Keratinocyte (primary cell): ENCODE measurements around the gene CRISPLD2. TPM values are rescaled to one million over a fixed set of nuclear protein-coding genes. Genes with fewer than 3 reads are reported as not detected.

Source experiments
- DNase-seq: peaks from one replicate; pipeline ENCODE4 v3.0.0-alpha.2; 2011; ENCODE audit warnings: low read depth, missing footprints, low spot score
- FAIRE-seq: peaks from 2 replicates; lab custom pipeline; 2011; peaks lifted over from hg19 to GRCh38; lab: Jason Lieb, UNC
- H2AFZ ChIP-seq: 2 replicates; pipeline ENCODE4 v1.6.0; 2012; ENCODE audit warnings: low read length, control low read depth, inconsistent platforms; ENCODE audit not compliant: control insufficient read depth
- H3K27ac ChIP-seq: 2 replicates; pipeline ENCODE4 v1.5.1; 2011; ENCODE audit warnings: low read length; ENCODE audit not compliant: control insufficient read depth, insufficient read depth
- H3K27me3 ChIP-seq: 3 replicates; pipeline ENCODE4 v1.6.0; 2011; ENCODE audit warnings: low read length; ENCODE audit not compliant: control insufficient read depth, insufficient read depth; ENCODE audit errors: extremely low read depth
- H3K36me3 ChIP-seq, 2 experiments: 2 replicates in 1 of 2; 3 replicates in 1 of 2; pipeline ENCODE4 v1.5.1; 2011; ENCODE audit warnings: low read length in 2 of 2, mild to moderate bottlenecking in 1 of 2; ENCODE audit not compliant: control insufficient read depth in 2 of 2, insufficient read depth in 2 of 2; ENCODE audit errors: extremely low read depth in 1 of 2
- H3K4me1 ChIP-seq: 3 replicates; pipeline ENCODE4 v1.5.1; 2011; ENCODE audit warnings: low read length; ENCODE audit not compliant: control insufficient read depth, insufficient read depth; ENCODE audit errors: extremely low read depth
- H3K4me2 ChIP-seq: 3 replicates; pipeline ENCODE4 v1.6.0; 2011; ENCODE audit warnings: low read depth, low read length; ENCODE audit not compliant: control insufficient read depth, insufficient read depth; ENCODE audit errors: extremely low read depth
- H3K4me3 ChIP-seq, 3 experiments: fragments of 200-600 bp in 1 of 3; sonication (generic) in 1 of 3; 2 replicates in 2 of 3; 3 replicates in 1 of 3; pipeline ENCODE4 v1.5.1; 2011 to 2016; ENCODE audit warnings: low read length in 3 of 3, mild to moderate bottlenecking in 3 of 3, control low read depth in 2 of 3, inconsistent platforms in 1 of 3, low read depth in 1 of 3, mixed read lengths in 1 of 3, mixed run types in 1 of 3, moderate library complexity in 1 of 3; ENCODE audit not compliant: control insufficient read depth in 2 of 3, insufficient read depth in 2 of 3; ENCODE audit errors: extremely low read depth in 1 of 3
- H3K79me2 ChIP-seq: 2 replicates; pipeline ENCODE4 v1.6.0; 2012; ENCODE audit warnings: low read length; ENCODE audit not compliant: control insufficient read depth, insufficient read depth
- H3K9ac ChIP-seq: 3 replicates; pipeline ENCODE4 v1.6.0; 2011; ENCODE audit warnings: low read length; ENCODE audit not compliant: control insufficient read depth, insufficient read depth; ENCODE audit errors: extremely low read depth
- H3K9me1 ChIP-seq: 3 replicates; pipeline ENCODE4 v1.6.0; 2011; ENCODE audit warnings: low read length; ENCODE audit not compliant: control insufficient read depth, insufficient read depth; ENCODE audit errors: extremely low read depth
- H3K9me3 ChIP-seq: 2 replicates; pipeline ENCODE4 v1.5.1; 2012; ENCODE audit warnings: low read depth, low read length; ENCODE audit not compliant: control insufficient read depth
- H4K20me1 ChIP-seq: 3 replicates; pipeline ENCODE4 v1.6.0; 2011; ENCODE audit warnings: low read length; ENCODE audit not compliant: control insufficient read depth, insufficient read depth; ENCODE audit errors: extremely low read depth
- EZH2 ChIP-seq: IDR thresholded peaks from one replicate; pipeline ENCODE4 v1.6.1; 2012; ENCODE audit warnings: inconsistent platforms, mild to moderate bottlenecking, low read length, moderate library complexity
- dilution Hi-C: fragments of 300-500 bp; cut with MboI; formaldehyde crosslinking; loops from one replicate; pipeline ENCODE4 v1.7.0; 2020; ENCODE audit warnings: low sequenced_read_pairs; ENCODE audit not compliant: extremely low pct_ligation_motif_present
- polyA plus RNA-seq, 5 experiments: library from polyadenylated mRNA; depleted of rRNA in 3 of 5; stranded (reverse) in 3 of 5; stranded (forward) in 1 of 5; unstranded in 1 of 5; fragments of >200 nt; gene quantifications; 1 replicate in 1 of 5; 2 replicates in 3 of 5; 3 replicates in 1 of 5; pipeline versions ENCODE4 v1.2.1 to v1.2.3, GENCODE V29; 2011 to 2012; ENCODE audit warnings: missing spikeins in 2 of 5, low read depth in 1 of 5, low replicate concordance in 1 of 5
- TF ChIP-seq, protein P1 (sequence below), 3 experiments: IDR thresholded peaks in 1 of 3; conservative IDR thresholded peaks in 1 of 3; optimal IDR thresholded peaks in 1 of 3; 2 replicates in 2 of 3; 3 replicates in 1 of 3; pipeline versions ENCODE3 to v1.5.1; 2011; ENCODE audit warnings: low read length in 3 of 3, mild to moderate bottlenecking in 3 of 3, moderate library complexity in 2 of 3, control low read depth in 1 of 3, inconsistent platforms in 1 of 3; ENCODE audit not compliant: insufficient read depth in 2 of 3; ENCODE audit errors: extremely low read depth in 1 of 3

The CRISPLD2 gene
- polyA plus RNA-seq, 1 donor (not counting 4 experiments of a cell fraction or from before 2014, with no cell fraction given), result 1.2 TPM

DNA sequence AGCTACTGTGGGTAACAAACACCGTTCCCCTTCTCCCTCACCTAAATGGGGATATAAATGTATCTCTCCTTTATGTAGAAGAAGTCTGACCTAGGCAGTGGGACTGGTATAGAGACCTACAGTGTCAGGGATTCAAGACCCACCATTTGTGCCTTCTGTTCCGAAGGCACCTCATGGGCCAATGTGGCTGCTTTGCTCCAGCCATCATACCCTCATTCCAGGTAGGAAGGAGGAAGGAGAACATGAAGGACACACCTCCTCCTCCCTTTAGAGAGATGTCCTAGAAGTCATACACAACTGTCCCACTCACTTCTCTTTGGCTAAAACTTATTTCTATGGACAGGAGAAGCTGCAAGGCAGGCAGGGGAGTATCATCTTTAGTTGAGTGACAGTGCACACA is 8.3 kb upstream of the CRISPLD2 start:
- H3K9me3 ChIP-seq, result no peaks in the 10 kb centered on the region

DNA sequence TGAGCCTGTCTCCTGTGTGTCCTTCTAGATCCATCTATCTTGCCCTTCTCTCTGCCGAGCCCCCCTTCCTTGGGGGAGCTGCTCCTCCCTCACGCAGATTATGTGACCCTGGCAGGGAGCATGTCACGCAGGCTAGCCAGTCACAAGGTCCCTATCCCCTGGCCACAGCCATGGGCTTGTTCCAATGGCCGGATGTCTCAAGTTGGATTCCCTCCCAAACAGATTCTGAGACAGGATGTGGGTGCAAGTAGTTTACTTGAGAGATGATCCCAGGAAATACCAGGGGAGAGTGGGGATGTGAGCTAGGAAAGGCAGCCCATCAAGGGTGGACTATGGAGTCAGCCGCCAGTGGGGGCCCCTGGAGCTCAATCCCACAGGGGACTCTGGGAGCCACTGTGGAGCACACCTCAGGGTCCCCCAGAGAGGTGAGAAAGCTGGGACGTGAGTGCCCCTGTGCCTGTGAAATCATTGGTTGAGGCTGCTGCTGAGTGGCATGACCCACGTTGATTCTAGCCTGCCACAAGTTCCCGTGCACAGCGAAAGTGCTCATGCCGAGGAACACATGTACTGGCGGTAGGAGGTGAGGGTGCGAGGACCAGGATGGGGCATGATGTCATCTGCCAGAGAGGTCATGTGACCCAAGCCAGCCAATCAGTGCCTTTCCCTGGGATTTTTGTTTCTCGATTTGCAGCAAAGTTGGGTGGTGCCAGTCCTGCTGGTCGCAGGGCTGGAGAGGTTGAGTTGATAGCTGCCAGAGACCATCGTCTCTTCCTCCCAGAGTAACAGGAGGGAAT is 6.4 kb upstream of the CRISPLD2 start:
- Histone ChIP-seq H3K4me1 (no peaks in the 10 kb centered on the region), H3K36me3 (no peaks in the 10 kb centered on the region), H3K9me3 (no peaks in the 10 kb centered on the region), H3K9me1 (no peaks in the 10 kb centered on the region), H4K20me1 (no peaks in the 10 kb centered on the region), H3K79me2 (no peaks in the 10 kb centered on the region), H3K27ac (no peak overlapping the region), H3K4me3 (no peak overlapping the region), H3K9ac (no peak overlapping the region), H2AFZ (no peak overlapping the region), H3K4me2 (no peak overlapping the region), H3K27me3 (peaks cover 42% of the 10 kb centered on the region)
- dilution Hi-C loops, result no loop called here
- DNase-seq (no peak), FAIRE-seq (no peak)
- TF ChIP-seq, protein P1, sequence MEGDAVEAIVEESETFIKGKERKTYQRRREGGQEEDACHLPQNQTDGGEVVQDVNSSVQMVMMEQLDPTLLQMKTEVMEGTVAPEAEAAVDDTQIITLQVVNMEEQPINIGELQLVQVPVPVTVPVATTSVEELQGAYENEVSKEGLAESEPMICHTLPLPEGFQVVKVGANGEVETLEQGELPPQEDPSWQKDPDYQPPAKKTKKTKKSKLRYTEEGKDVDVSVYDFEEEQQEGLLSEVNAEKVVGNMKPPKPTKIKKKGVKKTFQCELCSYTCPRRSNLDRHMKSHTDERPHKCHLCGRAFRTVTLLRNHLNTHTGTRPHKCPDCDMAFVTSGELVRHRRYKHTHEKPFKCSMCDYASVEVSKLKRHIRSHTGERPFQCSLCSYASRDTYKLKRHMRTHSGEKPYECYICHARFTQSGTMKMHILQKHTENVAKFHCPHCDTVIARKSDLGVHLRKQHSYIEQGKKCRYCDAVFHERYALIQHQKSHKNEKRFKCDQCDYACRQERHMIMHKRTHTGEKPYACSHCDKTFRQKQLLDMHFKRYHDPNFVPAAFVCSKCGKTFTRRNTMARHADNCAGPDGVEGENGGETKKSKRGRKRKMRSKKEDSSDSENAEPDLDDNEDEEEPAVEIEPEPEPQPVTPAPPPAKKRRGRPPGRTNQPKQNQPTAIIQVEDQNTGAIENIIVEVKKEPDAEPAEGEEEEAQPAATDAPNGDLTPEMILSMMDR (optimal IDR thresholded peaks at IDR 0.05 in 1 of 3, IDR thresholded peaks at IDR 0.05 in 1 of 3, conservative IDR thresholded peaks at IDR 0.05 in 1 of 3; ENCODE audit: extremely low read depth in 1 of 3, insufficient read depth in 2 of 3, low read length in 3 of 3), result no peak
- no peak for TF ChIP-seq EZH2

More for the DNA sequence above, 8.3 kb upstream of the CRISPLD2 start:
- Histone ChIP-seq H3K4me3 (no peak overlapping the region), H3K4me1 (no peaks in the 10 kb centered on the region), H3K36me3 (no peaks in the 10 kb centered on the region), H3K79me2 (no peaks in the 10 kb centered on the region), H3K9me1 (no peaks in the 10 kb centered on the region), H2AFZ (no peak overlapping the region), H4K20me1 (no peaks in the 10 kb centered on the region), H3K9ac (no peak overlapping the region), H3K27me3 (peaks cover 51% of the 10 kb centered on the region), H3K27ac (no peak overlapping the region), H3K4me2 (no peak overlapping the region)
- no peak for DNase-seq
- TF ChIP-seq EZH2, result no peak
- TF ChIP-seq, protein P1 (optimal IDR thresholded peaks at IDR 0.05 in 1 of 3, IDR thresholded peaks at IDR 0.05 in 1 of 3, conservative IDR thresholded peaks at IDR 0.05 in 1 of 3; ENCODE audit: extremely low read depth in 1 of 3, insufficient read depth in 2 of 3, low read length in 3 of 3), result no peak
- dilution Hi-C loops, result no loop called here
- no peak for FAIRE-seq
